ENCODE results near the gene EPM2A.

EPM2A gene

GRCh38 chr6:145721144-145721543, 14.2 kb downstream of the EPM2A start:
- no peak for DNase-seq (ENCODE audit: low spot score)
- no peak for TF ChIP-seq CTCF (IDR thresholded peaks at IDR 0.05; ENCODE audit: extremely low read depth, missing control alignments)

GRCh38 chr6:145715426-145715825, 19.9 kb downstream of the EPM2A start:
- no peak for DNase-seq (ENCODE audit: low spot score)
- TF ChIP-seq CTCF (IDR thresholded peaks at IDR 0.05; ENCODE audit: extremely low read depth, missing control alignments), result no peak

- DNase-seq (ENCODE audit: low spot score), result no peak
- no peak for TF ChIP-seq CTCF (IDR thresholded peaks at IDR 0.05; ENCODE audit: extremely low read depth, missing control alignments)
Observed at GRCh38 chr6:145714731-145715130, 20.6 kb downstream of the EPM2A start.

GRCh38 chr6:145713773-145714172, 21.5 kb downstream of the EPM2A start:
- no peak for DNase-seq (ENCODE audit: low spot score)
- no peak for TF ChIP-seq CTCF (IDR thresholded peaks at IDR 0.05; ENCODE audit: extremely low read depth, missing control alignments)

GRCh38 chr6:145711372-145711771, 23.9 kb downstream of the EPM2A start:
- DNase-seq (ENCODE audit: low spot score), result no peak
- no peak for TF ChIP-seq CTCF (IDR thresholded peaks at IDR 0.05; ENCODE audit: extremely low read depth, missing control alignments)

- no peak for TF ChIP-seq CTCF (IDR thresholded peaks at IDR 0.05; ENCODE audit: extremely low read depth, missing control alignments)
- no peak for DNase-seq (ENCODE audit: low spot score)
Observed at GRCh38 chr6:145707397-145707796, 27.9 kb downstream of the EPM2A start.

- TF ChIP-seq CTCF (IDR thresholded peaks at IDR 0.05; ENCODE audit: extremely low read depth, missing control alignments), result no peak
- no peak for DNase-seq (ENCODE audit: low spot score)
Observed at GRCh38 chr6:145705561-145705960, 29.8 kb downstream of the EPM2A start.

All from GM20000 (cell line).